ENCODE data around the gene FAM161A. TPM values are rescaled to one million over a fixed set of nuclear protein-coding genes. Genes with fewer than 3 reads are reported as not detected.

FAM161A gene
- total RNA-seq, 1 experiment from 2014 or later, result 7.3 TPM

DNA sequence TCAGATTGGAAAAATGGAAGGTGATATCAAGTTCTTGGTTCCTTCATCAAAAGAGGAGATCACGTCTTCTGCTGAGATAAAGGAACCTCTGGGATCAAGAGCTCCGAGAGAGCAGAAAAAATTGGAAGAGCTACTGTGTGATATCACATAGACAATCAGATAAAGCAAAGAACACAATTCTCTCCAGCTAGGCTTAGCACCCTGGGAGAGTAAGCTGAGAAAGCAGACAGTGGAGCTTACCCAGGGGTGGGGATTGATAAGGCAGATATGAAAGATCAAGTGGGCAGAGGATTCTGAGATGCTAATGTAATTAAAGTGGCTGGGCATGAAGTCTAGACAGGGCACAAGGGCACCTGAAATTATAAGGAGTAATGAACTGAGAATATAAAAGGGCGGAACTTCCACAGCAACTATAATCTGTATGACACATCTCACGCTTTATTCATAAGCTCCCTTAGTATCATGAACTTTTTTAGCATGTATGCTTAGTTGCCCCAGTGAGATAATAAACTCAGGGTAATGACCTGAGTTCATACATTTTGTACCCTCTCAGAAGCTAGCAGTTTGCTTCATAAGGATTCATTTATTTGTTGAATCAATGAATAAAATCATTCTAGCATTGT is 65.8 kb downstream of the FAM161A start:
- Histone ChIP-seq H3K27me3 (ENCODE audit: insufficient read depth, low read length) (no peaks in the 10 kb centered on the region), H3K9ac (ENCODE audit: low read length) (no peak overlapping the region), H3K79me2 (ENCODE audit: insufficient read depth, low read length) (no peaks in the 10 kb centered on the region), H4K20me1 (ENCODE audit: insufficient read depth) (no peaks in the 10 kb centered on the region), H3K4me2 (ENCODE audit: low read length) (no peak overlapping the region), H3K27ac (ENCODE audit: low read depth, low read length) (no peak overlapping the region), H2AFZ (ENCODE audit: low read depth, low read length, poor library complexity, severe bottlenecking) (no peak overlapping the region), H3K4me1 (ENCODE audit: control insufficient read depth in 1 of 2, insufficient read depth in 2 of 2, low read length in 2 of 2) (peaks cover 0 to 4% of the 10 kb centered on the region in 2 experiments; a peak in 1 of 4 replicates), H3K9me3 (ENCODE audit: control insufficient read depth in 1 of 2, insufficient read depth in 1 of 2, low read depth in 1 of 2, low read length in 2 of 2) (no peaks in the 10 kb centered on the region), H3K36me3 (ENCODE audit: control insufficient read depth in 1 of 2, insufficient read depth in 2 of 2, low read length in 2 of 2) (no peaks in the 10 kb centered on the region), H3K9me2 (ENCODE audit: insufficient read depth) (no peaks in the 10 kb centered on the region), H3K4me3 (replicated peaks in 1 of 2; ENCODE audit: low read depth in 1 of 2, low read length in 2 of 2) (no peak overlapping the region)
- no peak for DNase-seq (ENCODE audit: low read depth, low spot score)
- intact Hi-C loops (cut with micrococcal nuclease), result no loop called here
- ChIA-PET POLR2A (no interaction called here), RAD21 (ENCODE audit: low non-redundant PET in 1 of 2, low total read pairs in 2 of 2, uncharacterized antibody in 2 of 2, unreplicated experiment in 2 of 2) (no interaction called here), CTCF (no interaction called here)
- ATAC-seq, result no peak
- BruUV-seq (replicated peaks), result no TSS peak
- TF ChIP-seq TCF7L2 (IDR thresholded peaks at IDR 0.05; ENCODE audit: borderline replicate concordance, extremely low read depth, insufficient read depth, insufficient read length) (no peak), POLR2A (IDR thresholded peaks at IDR 0.05; ENCODE audit: borderline replicate concordance, extremely low read depth, insufficient read depth, insufficient read length) (no peak), ZBTB33 (IDR thresholded peaks at IDR 0.05; ENCODE audit: extremely low read depth, insufficient replicate concordance, low read length) (no peak), SIN3A (IDR thresholded peaks at IDR 0.05; ENCODE audit: low read depth) (no peak)

DNA sequence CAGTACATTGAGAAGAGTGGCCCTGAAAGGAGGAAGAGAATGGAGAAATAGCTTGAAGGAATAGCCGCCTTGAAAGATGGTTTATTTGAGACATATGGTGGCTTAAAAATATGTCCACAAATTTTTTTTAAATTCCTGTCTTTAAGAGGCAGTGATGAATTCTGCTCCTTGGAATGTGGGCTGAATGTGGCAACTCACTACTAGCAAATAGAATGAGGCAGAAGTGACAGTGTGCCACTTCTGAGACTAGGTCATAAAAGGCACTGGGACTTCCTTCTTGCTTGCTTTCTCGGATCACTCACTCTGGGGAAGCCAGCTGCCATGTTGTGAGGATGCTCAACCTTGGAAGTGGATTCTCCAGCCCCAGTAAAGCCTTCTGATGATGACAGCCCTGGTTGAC is 67.0 kb downstream of the FAM161A start:
- POLR2A ChIA-PET, result no interaction called here
- no TSS peak for BruUV-seq (replicated peaks)

More for the DNA sequence above, 67.0 kb downstream of the FAM161A start:
- DNase-seq (ENCODE audit: low read depth, low spot score) (no peak), ATAC-seq (no peak)
- Histone ChIP-seq H3K9ac (ENCODE audit: low read length) (no peak overlapping the region), H3K27ac (ENCODE audit: low read depth, low read length) (no peak overlapping the region), H3K36me3 (ENCODE audit: control insufficient read depth in 1 of 2, insufficient read depth in 2 of 2, low read length in 2 of 2) (no peaks in the 10 kb centered on the region), H3K79me2 (ENCODE audit: insufficient read depth, low read length) (no peaks in the 10 kb centered on the region), H3K9me2 (ENCODE audit: insufficient read depth) (no peaks in the 10 kb centered on the region), H3K4me3 (replicated peaks in 1 of 2; ENCODE audit: low read depth in 1 of 2, low read length in 2 of 2) (no peak overlapping the region), H3K27me3 (ENCODE audit: insufficient read depth, low read length) (no peaks in the 10 kb centered on the region), H2AFZ (ENCODE audit: low read depth, low read length, poor library complexity, severe bottlenecking) (no peak overlapping the region), H4K20me1 (ENCODE audit: insufficient read depth) (no peaks in the 10 kb centered on the region), H3K4me1 (ENCODE audit: control insufficient read depth in 1 of 2, insufficient read depth in 2 of 2, low read length in 2 of 2) (peaks cover 0 to 4% of the 10 kb centered on the region in 2 experiments; a peak in 1 of 4 replicates), H3K9me3 (ENCODE audit: control insufficient read depth in 1 of 2, insufficient read depth in 1 of 2, low read depth in 1 of 2, low read length in 2 of 2) (no peaks in the 10 kb centered on the region), H3K4me2 (ENCODE audit: low read length) (no peak overlapping the region)
- intact Hi-C loops (cut with micrococcal nuclease), result no loop called here
- ChIA-PET RAD21 (ENCODE audit: low non-redundant PET in 1 of 2, low total read pairs in 2 of 2, uncharacterized antibody in 2 of 2, unreplicated experiment in 2 of 2) (no interaction called here), CTCF (no interaction called here)
- TF ChIP-seq, protein P1, sequence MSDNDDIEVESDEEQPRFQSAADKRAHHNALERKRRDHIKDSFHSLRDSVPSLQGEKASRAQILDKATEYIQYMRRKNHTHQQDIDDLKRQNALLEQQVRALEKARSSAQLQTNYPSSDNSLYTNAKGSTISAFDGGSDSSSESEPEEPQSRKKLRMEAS (IDR thresholded peaks at IDR 0.05), result no peak
- TF ChIP-seq, protein P2, sequence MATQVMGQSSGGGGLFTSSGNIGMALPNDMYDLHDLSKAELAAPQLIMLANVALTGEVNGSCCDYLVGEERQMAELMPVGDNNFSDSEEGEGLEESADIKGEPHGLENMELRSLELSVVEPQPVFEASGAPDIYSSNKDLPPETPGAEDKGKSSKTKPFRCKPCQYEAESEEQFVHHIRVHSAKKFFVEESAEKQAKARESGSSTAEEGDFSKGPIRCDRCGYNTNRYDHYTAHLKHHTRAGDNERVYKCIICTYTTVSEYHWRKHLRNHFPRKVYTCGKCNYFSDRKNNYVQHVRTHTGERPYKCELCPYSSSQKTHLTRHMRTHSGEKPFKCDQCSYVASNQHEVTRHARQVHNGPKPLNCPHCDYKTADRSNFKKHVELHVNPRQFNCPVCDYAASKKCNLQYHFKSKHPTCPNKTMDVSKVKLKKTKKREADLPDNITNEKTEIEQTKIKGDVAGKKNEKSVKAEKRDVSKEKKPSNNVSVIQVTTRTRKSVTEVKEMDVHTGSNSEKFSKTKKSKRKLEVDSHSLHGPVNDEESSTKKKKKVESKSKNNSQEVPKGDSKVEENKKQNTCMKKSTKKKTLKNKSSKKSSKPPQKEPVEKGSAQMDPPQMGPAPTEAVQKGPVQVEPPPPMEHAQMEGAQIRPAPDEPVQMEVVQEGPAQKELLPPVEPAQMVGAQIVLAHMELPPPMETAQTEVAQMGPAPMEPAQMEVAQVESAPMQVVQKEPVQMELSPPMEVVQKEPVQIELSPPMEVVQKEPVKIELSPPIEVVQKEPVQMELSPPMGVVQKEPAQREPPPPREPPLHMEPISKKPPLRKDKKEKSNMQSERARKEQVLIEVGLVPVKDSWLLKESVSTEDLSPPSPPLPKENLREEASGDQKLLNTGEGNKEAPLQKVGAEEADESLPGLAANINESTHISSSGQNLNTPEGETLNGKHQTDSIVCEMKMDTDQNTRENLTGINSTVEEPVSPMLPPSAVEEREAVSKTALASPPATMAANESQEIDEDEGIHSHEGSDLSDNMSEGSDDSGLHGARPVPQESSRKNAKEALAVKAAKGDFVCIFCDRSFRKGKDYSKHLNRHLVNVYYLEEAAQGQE (IDR thresholded peaks at IDR 0.05; ENCODE audit: low read depth), result no peak
- no peak for TF ChIP-seq FOSL1 (IDR thresholded peaks at IDR 0.05; ENCODE audit: low read depth)
- no peak for TF ChIP-seq ELF1 (IDR thresholded peaks at IDR 0.05; ENCODE audit: borderline replicate concordance, low read depth)
- TF ChIP-seq CBX3 (IDR thresholded peaks at IDR 0.05; ENCODE audit: low read depth), result no peak
- no peak for TF ChIP-seq EZH2 (IDR thresholded peaks at IDR 0.05)
- TF ChIP-seq EZH2phosphoT487 (IDR thresholded peaks at IDR 0.05; ENCODE audit: borderline replicate concordance), result no peak
- TF ChIP-seq JUND (IDR thresholded peaks at IDR 0.05), result no peak
- no peak for TF ChIP-seq SRF (IDR thresholded peaks at IDR 0.05; ENCODE audit: low read depth)
- TF ChIP-seq YY1 (IDR thresholded peaks at IDR 0.05; ENCODE audit: extremely low read depth, insufficient replicate concordance, low read depth, low read length), result no peak
